Adrenal gland (tissue), 5 donors: ENCODE measurements around the gene SLC16A10.

Source experiments
- CTCF ChIP-seq, 6 experiments: fragments of 450-650 bp in 4 of 6; fragments of 200-600 bp in 2 of 6; sonication (generic) in 1 of 6; IDR thresholded peaks; 1 replicate in 5 of 6; 2 replicates in 1 of 6; pipeline versions ENCODE4 v1.5.1 to v1.8.0; 2016 to 2021; ENCODE audit warnings: antibody characterized with exemption in 6 of 6, mild to moderate bottlenecking in 2 of 6, moderate library complexity in 1 of 6
- POLR2A ChIP-seq, 2 donors: fragments of 450-650 bp; IDR thresholded peaks; one replicate each; pipeline ENCODE4 v1.6.1; 2017; ENCODE audit warnings: antibody characterized with exemption in 2 of 2, mild to moderate bottlenecking in 2 of 2, moderate library complexity in 1 of 2
- donor health status: DM: no; HTN: no; CAD: no.

- TF ChIP-seq CTCF (IDR thresholded peaks at IDR 0.05) = no peak
- no peak for TF ChIP-seq POLR2A (IDR thresholded peaks at IDR 0.05)
Observed at GRCh38 chr6:111230351-111231089, 143.2 kb downstream of the SLC16A10 start.
